GM19468 (cell line): ENCODE measurements around the gene LCNL1.

Source experiments
- ATAC-seq: cut with Tn5 transposase; IDR thresholded peaks from one replicate; pipeline ENCODE4 v1.9.1; 2021; ENCODE audit warnings: mild to moderate bottlenecking, moderate library complexity, moderate number of reproducible peaks; ENCODE audit not compliant: unreplicated experiment; ENCODE audit errors: extremely low read depth

Gene LCNL1

DNA sequence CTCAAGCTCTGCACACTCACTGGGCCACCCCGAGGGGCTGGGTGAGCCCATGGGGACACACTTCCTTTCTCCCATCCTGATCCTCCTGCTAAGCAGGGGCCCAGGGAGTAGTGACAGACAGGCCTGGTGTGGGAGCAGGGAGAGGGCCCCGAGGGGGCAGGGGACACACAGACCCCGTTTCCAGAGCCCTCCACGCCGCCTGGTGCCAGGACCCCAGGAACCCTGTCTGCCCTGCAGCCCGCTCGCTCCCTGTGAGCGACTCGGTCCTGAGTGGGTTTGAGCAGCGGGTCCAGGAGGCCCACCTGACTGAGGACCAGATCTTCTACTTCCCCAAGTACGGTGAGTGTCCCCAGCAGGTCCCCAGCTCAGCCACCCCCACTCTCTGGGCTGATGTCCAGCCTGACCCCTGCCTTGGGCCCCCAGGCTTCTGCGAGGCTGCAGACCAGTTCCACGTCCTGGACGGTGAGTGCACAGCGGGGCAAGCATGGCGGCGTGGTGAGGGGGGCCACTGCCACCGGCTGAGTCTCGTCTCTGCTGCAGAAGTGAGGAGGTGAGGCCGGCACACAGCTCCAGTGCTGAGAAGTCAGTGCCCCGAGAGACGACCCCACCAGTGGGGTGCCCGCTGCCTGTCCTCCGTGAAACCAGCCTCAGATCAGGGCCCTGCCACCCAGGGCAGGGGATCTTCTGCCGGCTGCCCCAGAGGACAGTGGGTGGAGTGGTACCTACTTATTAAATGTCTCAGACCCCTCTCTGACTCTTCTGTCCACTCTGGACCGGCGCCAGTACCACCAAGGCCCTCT, 36.4 kb upstream of the LCNL1 start:
- no peak for ATAC-seq

- ATAC-seq, result no peak
Observed at GRCh38 chr9:136947028-136947891, 35.5 kb upstream of the LCNL1 start.

DNA sequence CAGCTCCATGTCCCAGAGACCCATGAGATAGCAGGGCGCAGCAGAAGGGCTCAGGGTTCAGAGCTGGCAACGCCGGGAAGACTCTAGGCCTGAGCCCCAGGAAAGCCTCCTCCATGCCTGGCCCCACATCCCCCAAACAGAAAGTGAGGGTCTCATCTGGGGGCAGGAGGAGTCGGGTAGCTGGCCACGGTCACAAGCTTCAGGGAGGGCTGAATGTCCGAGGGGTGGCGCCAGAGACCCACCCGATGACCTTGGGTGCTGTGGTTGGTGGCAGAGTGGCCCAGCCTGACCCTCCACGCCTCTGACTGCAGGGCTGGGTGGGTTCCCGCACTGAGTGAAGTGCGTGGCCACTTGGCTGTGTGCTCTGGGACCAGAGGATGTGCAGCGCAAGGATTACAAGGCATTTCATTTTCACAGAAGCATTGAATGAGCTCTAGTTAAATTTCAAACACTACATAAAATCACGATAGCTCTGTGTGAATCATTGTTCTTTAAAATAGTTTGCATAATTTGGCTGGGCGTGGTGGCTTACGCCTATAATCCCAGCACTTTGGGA, 34.8 kb upstream of the LCNL1 start:
- no peak for ATAC-seq

- no peak for ATAC-seq
Observed at GRCh38 chr9:136949239-136949816, 33.5 kb upstream of the LCNL1 start.

- peak; percentile 72 for ATAC-seq
Observed at GRCh38 chr9:136949817-136950655, 32.8 kb upstream of the LCNL1 start.

- no peak for ATAC-seq
Observed at GRCh38 chr9:136950656-136951276, 32.0 kb upstream of the LCNL1 start.

GRCh38 chr9:136951541-136952320, 31.1 kb upstream of the LCNL1 start, which contains the start of gene LCN12:
Gene LCN12 (plus strand): TSS chr9:136952273. CDS start chr9:136952328, 55 bp downstream.
- no peak for ATAC-seq

DNA sequence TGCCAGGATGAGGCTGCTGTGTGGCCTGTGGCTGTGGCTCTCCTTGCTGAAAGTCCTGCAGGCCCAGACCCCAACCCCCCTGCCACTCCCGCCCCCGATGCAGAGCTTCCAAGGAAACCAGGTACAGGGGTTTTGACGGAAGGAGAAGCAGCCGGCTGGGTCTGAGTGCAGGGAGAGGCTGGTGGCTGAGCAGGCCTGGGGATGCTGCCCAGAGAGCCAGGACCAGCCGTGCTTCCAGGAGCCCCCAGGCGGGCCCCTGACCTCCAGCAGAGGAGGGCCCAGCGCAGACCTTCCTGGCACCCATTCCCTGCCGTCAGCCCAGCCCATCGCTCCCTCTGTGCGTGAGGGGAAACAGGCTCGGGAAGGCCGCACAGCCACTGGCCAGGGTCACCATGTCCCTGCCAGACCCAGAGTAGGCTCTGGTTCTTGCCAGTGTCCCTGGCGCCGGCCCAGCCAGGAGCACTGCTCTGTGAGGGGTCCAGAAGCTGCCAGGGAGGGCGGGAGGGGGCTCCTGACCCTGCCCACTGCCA, 30.4 kb upstream of the LCNL1 start:
- no peak for ATAC-seq

- ATAC-seq, result no peak
Observed at GRCh38 chr9:136952876-136953770, 29.7 kb upstream of the LCNL1 start.

DNA sequence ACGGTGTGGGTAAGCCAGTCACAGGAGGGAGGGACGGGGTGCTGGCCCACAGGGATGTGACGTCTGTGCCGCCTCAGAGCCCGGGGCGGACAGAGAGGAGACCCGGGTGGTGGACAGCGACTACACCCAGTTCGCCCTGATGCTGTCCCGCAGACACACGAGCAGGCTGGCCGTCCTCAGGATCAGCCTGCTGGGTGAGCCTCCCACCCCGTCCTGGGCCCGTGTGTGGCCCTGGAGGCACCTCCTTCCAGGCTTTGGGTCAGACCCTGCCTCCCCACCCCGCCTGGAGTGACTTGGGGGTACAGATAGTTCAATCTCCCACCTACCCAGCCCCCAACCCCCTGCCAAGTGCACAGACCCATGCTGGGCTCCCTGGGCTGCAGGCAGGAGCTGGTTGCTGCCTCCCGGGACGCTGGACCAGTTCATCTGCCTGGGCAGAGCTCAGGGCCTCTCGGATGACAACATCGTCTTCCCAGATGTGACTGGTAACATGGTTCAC, 29.0 kb upstream of the LCNL1 start:
- ATAC-seq, result no peak

DNA sequence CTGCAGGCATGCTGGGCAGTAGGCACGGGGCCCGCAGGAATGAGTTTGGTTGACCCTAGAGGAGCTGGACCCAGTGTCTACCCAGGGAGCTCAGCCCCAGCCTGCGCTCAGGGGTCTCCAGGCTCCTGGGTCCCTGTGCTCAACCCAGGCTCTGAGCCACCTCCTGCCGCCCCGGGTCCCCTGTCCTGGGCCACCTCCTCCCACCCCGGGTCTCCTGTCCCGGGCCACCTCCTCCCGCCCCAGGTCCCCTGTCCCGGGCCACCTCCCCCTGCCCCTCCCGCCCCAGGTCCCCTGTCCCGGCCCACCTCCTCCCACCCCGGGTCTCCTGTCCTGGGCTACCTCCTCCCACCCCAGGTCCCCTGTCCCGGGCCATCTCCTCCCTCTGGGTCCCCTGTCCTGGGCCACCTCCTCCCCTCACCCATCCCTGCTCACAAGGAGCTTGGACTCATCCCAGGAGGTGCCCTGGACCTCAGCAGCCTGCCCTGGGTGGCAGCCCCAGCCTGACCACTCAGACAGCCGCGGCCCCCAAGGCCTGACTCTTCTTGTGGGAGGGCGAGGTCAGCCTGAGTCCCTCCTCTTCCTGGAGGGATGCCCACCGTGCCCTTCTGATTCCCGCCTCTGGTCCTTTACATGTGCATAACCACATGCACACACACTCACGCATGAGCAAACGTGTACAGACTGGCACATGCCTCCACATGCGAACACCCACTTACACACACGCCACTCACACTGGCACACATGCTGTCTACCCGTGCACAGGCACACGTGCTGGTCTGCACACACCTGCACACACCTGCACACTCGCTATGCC, 28.3 kb upstream of the LCNL1 start:
- ATAC-seq, result no peak

DNA sequence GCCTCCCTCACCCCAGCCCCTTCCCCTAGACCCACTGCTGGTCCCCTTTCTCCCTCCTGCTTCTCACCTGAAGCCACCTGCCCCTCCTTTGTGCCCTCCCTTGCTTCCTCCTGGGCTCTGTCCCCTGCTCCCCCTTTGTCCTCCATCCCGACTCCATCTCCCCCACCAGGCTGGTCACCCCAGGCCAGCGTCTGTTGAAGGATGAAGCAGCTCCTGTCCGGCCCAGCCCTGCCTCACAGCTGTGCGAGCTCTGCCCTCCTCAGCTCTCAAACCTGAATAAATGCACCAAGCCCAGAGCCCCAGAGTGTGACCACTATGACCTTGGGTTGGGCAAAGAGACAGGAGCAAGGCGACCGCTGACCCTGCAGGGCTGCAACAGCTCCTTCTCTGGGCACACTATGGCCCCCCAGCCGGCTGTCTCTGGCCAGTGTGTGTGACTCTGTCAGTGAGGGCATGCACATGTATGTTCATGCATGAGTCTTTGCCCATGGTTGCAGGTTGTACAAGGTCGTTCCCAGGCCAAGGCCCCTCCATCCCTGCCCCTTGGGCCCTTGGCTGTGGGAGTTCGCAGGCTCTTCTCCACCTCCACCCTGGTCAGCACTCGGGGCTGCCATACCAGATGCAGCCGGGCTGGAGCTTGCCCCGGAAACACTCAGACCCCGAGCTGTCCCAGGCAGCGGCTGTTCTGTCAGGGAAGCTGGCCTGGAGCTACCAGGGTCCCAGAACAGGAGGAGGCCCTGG, 27.4 kb upstream of the LCNL1 start:
- ATAC-seq, result no peak

- no peak for ATAC-seq
Observed at GRCh38 chr9:136955943-136956335, 26.9 kb upstream of the LCNL1 start.

DNA sequence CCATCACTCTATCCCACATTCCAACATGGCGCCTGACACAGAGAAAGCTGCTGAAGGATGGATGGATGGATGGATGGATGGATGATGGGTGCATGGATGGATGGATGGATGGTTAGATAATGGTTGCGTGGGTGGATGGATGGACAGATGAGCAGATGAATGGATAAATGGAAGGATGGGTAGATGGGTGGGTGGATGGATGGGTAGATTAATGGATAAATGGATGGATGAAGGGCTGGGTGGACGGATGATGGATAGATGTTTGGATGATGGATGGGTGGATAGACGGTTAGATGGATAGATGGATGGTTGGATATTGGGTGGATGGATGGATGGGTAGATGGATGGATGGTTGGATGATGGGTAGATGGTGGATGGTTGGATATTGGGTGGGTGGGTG, 26.2 kb upstream of the LCNL1 start:
- no peak for ATAC-seq

DNA sequence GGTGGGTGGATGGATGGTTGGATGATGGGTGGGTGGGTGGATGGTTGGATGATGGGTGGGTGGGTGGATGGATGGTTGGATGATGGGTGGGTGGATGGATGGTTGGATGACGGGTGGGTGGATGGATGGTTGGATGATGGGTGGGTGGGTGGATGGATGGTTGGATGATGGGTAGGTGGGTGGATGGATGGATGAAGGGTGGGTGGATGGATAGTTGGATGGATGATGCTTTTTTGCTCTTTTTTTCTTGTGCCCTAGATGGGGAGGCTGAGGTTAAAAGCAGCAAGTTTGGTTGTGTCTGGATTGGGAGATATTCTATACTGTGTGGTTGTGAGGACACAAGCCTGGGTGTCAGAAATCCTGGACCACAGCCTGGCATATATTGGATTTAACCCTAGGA, 25.3 kb upstream of the LCNL1 start:
- ATAC-seq, result no peak

DNA sequence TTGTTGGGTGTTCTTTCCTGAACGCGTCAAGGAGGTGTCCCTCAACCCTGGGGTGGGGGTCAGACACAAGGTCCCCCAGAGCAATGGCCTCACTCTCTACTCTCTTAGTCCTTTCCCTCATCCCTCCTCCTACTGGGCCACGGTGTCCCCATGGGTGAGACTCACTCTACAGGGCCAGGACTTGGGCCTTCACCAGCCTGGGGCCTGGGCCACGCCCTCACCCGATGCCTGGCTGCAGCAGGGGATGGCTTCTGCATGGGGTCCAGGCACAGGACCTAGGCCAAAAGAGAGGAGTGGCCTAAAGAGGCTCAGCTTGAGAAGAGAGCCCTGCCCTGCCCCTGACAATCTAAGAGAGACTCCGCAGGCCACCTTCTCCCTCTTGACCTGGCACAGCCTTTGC, 24.9 kb upstream of the LCNL1 start:
- no peak for ATAC-seq
